H1 (cell line): ENCODE results near the gene MVP. TPM values are rescaled to one million over a fixed set of nuclear protein-coding genes. Genes with fewer than 3 reads are reported as not detected.
A peak's percentile ranks its signal among the peaks of the same experiment; 100 is the strongest.

Experiments
- BACH1 ChIP-seq: IDR thresholded peaks from 2 replicates; pipeline ENCODE4 v1.6.1; 2012; ENCODE audit warnings: low read length, improper control_type of control experiment
- BRCA1 ChIP-seq: IDR thresholded peaks from 2 replicates; pipeline ENCODE4 v1.6.1; 2012; ENCODE audit warnings: low read depth, low read length, improper control_type of control experiment
- CEBPB ChIP-seq: IDR thresholded peaks from 2 replicates; pipeline ENCODE4 v1.6.1; 2012; ENCODE audit warnings: low read depth, low read length
- GABPA ChIP-seq: IDR thresholded peaks from 2 replicates; pipeline ENCODE4 v1.6.1; 2011; ENCODE audit warnings: mild to moderate bottlenecking, low read length, moderate library complexity, borderline replicate concordance; ENCODE audit not compliant: insufficient read depth
- KDM1A ChIP-seq: fragments of 200-600, 300-600 bp; sonication (generic); IDR thresholded peaks from 2 replicates; pipeline ENCODE4 v1.7.1; 2016; ENCODE audit warnings: mild to moderate bottlenecking, low read length, borderline replicate concordance
- KDM4A ChIP-seq: IDR thresholded peaks from one replicate; pipeline ENCODE4 v1.7.1; 2012; ENCODE audit warnings: low read depth, mild to moderate bottlenecking, moderate library complexity, low read length, inconsistent platforms; ENCODE audit not compliant: severe bottlenecking
- KDM5A ChIP-seq: fragments of 200-600 bp; IDR thresholded peaks from 2 replicates; pipeline ENCODE4 v1.7.1; 2012; ENCODE audit warnings: mild to moderate bottlenecking, low read length, inconsistent platforms, mixed read lengths
- POLR2A ChIP-seq, 2 experiments: IDR thresholded peaks; 1 replicate in 1 of 2; 2 replicates in 1 of 2; pipeline ENCODE4 v1.6.1; 2011; ENCODE audit warnings: low read depth in 2 of 2, low read length in 2 of 2, mild to moderate bottlenecking in 2 of 2; ENCODE audit errors: control extremely low read depth in 1 of 2
- SIN3A ChIP-seq, 2 experiments: IDR thresholded peaks in 1 of 2; conservative IDR thresholded peaks in 1 of 2; 2 replicates each; pipeline ENCODE4 v1.6.1; 2011 to 2012; ENCODE audit warnings: low read length in 2 of 2, improper control_type of control experiment in 1 of 2, low read depth in 1 of 2, mild to moderate bottlenecking in 1 of 2
- SIX5 ChIP-seq: IDR thresholded peaks from 2 replicates; pipeline ENCODE4 v1.6.1; 2011; ENCODE audit warnings: mild to moderate bottlenecking, low read depth, low read length
- SP4 ChIP-seq: IDR thresholded peaks from 2 replicates; pipeline ENCODE4 v1.6.1; 2012; ENCODE audit warnings: low read length, inconsistent platforms
- SUZ12 ChIP-seq: fragments of 200-600 bp; sonication (generic); IDR thresholded peaks from 2 replicates; pipeline ENCODE4 v1.6.1; 2012; ENCODE audit warnings: mild to moderate bottlenecking, inconsistent platforms, low read length, moderate library complexity, mixed read lengths
- TCF12 ChIP-seq: IDR thresholded peaks from 2 replicates; pipeline ENCODE4 v1.6.1; 2011; ENCODE audit warnings: low read depth, mild to moderate bottlenecking, low read length
- YY1 ChIP-seq: IDR thresholded peaks from 2 replicates; pipeline ENCODE4 v1.6.1; 2011; ENCODE audit warnings: low read depth, mild to moderate bottlenecking, low read length
- ZNF274 ChIP-seq: IDR thresholded peaks from 2 replicates; pipeline ENCODE4 v1.7.0; 2012; ENCODE audit warnings: low read length, borderline replicate concordance; ENCODE audit errors: extremely low read depth
- polyA plus RNA-seq, 7 experiments: library from polyadenylated mRNA; depleted of rRNA in 3 of 7; stranded (reverse) in 5 of 7; unstranded in 2 of 7; fragments of >200 nt in 5 of 7; fragments of 200-250 nt in 2 of 7; gene quantifications; 1 replicate in 5 of 7; 2 replicates in 1 of 7; 4 replicates in 1 of 7; pipeline versions ENCODE4 v1.2.1 to v1.2.3, GENCODE V29; 2011 to 2013; ENCODE audit warnings: missing spikeins in 2 of 7, mixed read lengths in 2 of 7
- total RNA-seq: library from RNA; stranded (reverse); fragmentation: NEBNext Ultra II Directional; extraction: Animal tissue kit (Norgen Biotek cat#: 25700); gene quantifications from 2 replicates; pipeline ENCODE4 v1.2.1, GENCODE V29; 2021

The MVP gene
- total and polyA plus RNA-seq, 2 of the 8 experiments (the other 6 are each of a cell fraction or from before 2014, with no cell fraction given) = 1.9 TPM

GRCh38 chr16:29816694-29817441 lies 3.4 kb upstream of the MVP start (continued):
- peak in 1 of 2 experiments; percentile 25; a peak in 1 of 4 replicates for TF ChIP-seq SIN3A (conservative IDR thresholded peaks at IDR 0.05 in 1 of 2, IDR thresholded peaks at IDR 0.05 in 1 of 2; ENCODE audit: low read depth in 1 of 2, low read length in 2 of 2)
- TF ChIP-seq BACH1 = no peak
- TF ChIP-seq KDM1A = no peak
- no peak for TF ChIP-seq SIX5
- TF ChIP-seq YY1 = no peak
- peak in 1 of 2 experiments; percentile 47; a peak in 1 of 3 replicates for TF ChIP-seq POLR2A (IDR thresholded peaks at IDR 0.05; ENCODE audit: control extremely low read depth in 1 of 2, low read depth in 2 of 2, low read length in 2 of 2)
- 0 out of 2 replicates have a peak, but pooled peaks have one; percentile 19 for TF ChIP-seq CEBPB
- no peak for TF ChIP-seq KDM5A
- TF ChIP-seq BRCA1 = no peak
- peak; percentile 8 for TF ChIP-seq KDM4A
- TF ChIP-seq GABPA = no peak
- TF ChIP-seq SUZ12 = no peak
- no peak for TF ChIP-seq ZNF274
- no peak for TF ChIP-seq SP4
- TF ChIP-seq TCF12 = no peak
